HEK293T (cell line): ENCODE measurements around the gene COTL1.
"Not testable (repeated sequence)": the region's sequence is repeated elsewhere in the genome, so short reads cannot be mapped to it uniquely, and the experiment has no call there.

Source experiments
- CTCF ChIA-PET: fragments of 350-600 bp; formaldehyde crosslinking; extraction: SDS; loops from one replicate; lab custom pipeline; 2021; ENCODE audit warnings: antibody characterized with exemption, inconsistent platforms; lab: Yijun Ruan, JAX
- POLR2A ChIA-PET: fragments of 350-600 bp; formaldehyde crosslinking; extraction: SDS; loops from one replicate; lab custom pipeline; 2020; ENCODE audit warnings: antibody characterized with exemption, inconsistent platforms; lab: Yijun Ruan, JAX
- DNase-seq: peaks from one replicate; pipeline ENCODE4 v3.0.0; 2012; ENCODE audit warnings: mixed read lengths; ENCODE audit errors: extremely low spot score
- ARNT ChIP-seq: fragments of 450-650 bp; IDR thresholded peaks from 2 replicates; pipeline ENCODE4 v1.6.1; 2017; ENCODE audit warnings: mild to moderate bottlenecking
- BHLHE40 ChIP-seq: fragments of 450-650 bp; IDR thresholded peaks from 2 replicates; pipeline ENCODE4 v1.6.1; 2016; ENCODE audit warnings: mild to moderate bottlenecking, moderate library complexity, borderline replicate concordance
- CTBP1 ChIP-seq: fragments of 450-650 bp; IDR thresholded peaks from 2 replicates; pipeline ENCODE4 v1.6.1; 2016; ENCODE audit warnings: borderline replicate concordance
- ELF4 ChIP-seq: fragments of 450-650 bp; IDR thresholded peaks from 2 replicates; pipeline ENCODE4 v1.6.1; 2017; ENCODE audit warnings: antibody characterized with exemption
- FOXA1 ChIP-seq: fragments of 450-650 bp; IDR thresholded peaks from 2 replicates; pipeline ENCODE4 v1.6.1; 2016; ENCODE audit warnings: mild to moderate bottlenecking
- FOXK2 ChIP-seq: fragments of 450-650 bp; IDR thresholded peaks from 2 replicates; pipeline ENCODE4 v1.6.1; 2016; ENCODE audit warnings: mild to moderate bottlenecking
- FOXM1 ChIP-seq: fragments of 450-650 bp; IDR thresholded peaks from 2 replicates; pipeline ENCODE4 v1.6.1; 2017; ENCODE audit warnings: mild to moderate bottlenecking, borderline replicate concordance
- HDGF ChIP-seq: fragments of 450-650 bp; IDR thresholded peaks from 2 replicates; pipeline ENCODE4 v1.6.1; 2017; ENCODE audit warnings: antibody characterized with exemption, borderline replicate concordance
- L3MBTL2 ChIP-seq: fragments of 450-650 bp; conservative IDR thresholded peaks from 2 replicates; pipeline ENCODE4 v1.6.1; 2016; ENCODE audit warnings: mild to moderate bottlenecking
- LEF1 ChIP-seq: fragments of 450-650 bp; IDR thresholded peaks from 2 replicates; pipeline ENCODE4 v1.6.1; 2017; ENCODE audit warnings: mild to moderate bottlenecking, borderline replicate concordance
- NFRKB ChIP-seq: fragments of 450-650 bp; IDR thresholded peaks from 2 replicates; pipeline ENCODE4 v1.6.1; 2016; ENCODE audit warnings: mild to moderate bottlenecking, moderate library complexity
- PKNOX1 ChIP-seq: fragments of 450-650 bp; IDR thresholded peaks from 2 replicates; pipeline ENCODE4 v1.6.1; 2016
- SP1 ChIP-seq: fragments of 450-650 bp; IDR thresholded peaks from 2 replicates; pipeline ENCODE4 v1.6.1; 2017
- SUZ12 ChIP-seq: fragments of 450-650 bp; IDR thresholded peaks from 2 replicates; pipeline ENCODE4 v1.6.1; 2016; ENCODE audit warnings: mild to moderate bottlenecking
- TARDBP ChIP-seq: fragments of 450-650 bp; IDR thresholded peaks from 2 replicates; pipeline ENCODE4 v1.6.1; 2016
- ZNF384 ChIP-seq: fragments of 450-650 bp; IDR thresholded peaks from 2 replicates; pipeline ENCODE4 v1.6.1; 2016

The COTL1 gene

GRCh38 chr16:84529607-84530006 is 88.3 kb downstream of the COTL1 start:
- POLR2A ChIA-PET: no interaction called here
- TF ChIP-seq FOXK2 (no peak), SP1 (no peak), BHLHE40 (no peak), HDGF (no peak), TARDBP (no peak), ELF4 (no peak), LEF1 (no peak), L3MBTL2 (no peak), PKNOX1 (no peak), CTBP1 (no peak), FOXA1 (no peak), ZNF384 (no peak), SUZ12 (no peak), NFRKB (no peak), ARNT (no peak), FOXM1 (no peak)
- CTCF ChIA-PET: interaction anchor here (0.6 to 1.1 kb wide), 2 partner anchors 24 to 134 kb away, joined by 3 to 4 read pairs; no protein-coding TSS in a partner anchor
- DNase-seq: no peak

- POLR2A ChIA-PET: no interaction called here
- CTCF ChIA-PET: interaction anchor here (0.7 to 1.5 kb wide), 2 partner anchors 17 to 539 kb away, joined by 4 to 5 read pairs; no protein-coding TSS in a partner anchor
- TF ChIP-seq ARNT (no peak), HDGF (no peak), ELF4 (no peak), NFRKB (no peak)
- DNase-seq: no peak
Observed at GRCh38 chr16:84528322-84528721, 89.6 kb downstream of the COTL1 start.

GRCh38 chr16:84527532-84528269 is 90.2 kb downstream of the COTL1 start:
- ChIA-PET CTCF (interaction anchor here (1.5 kb wide), 1 partner anchor 17 kb away, joined by 4 read pairs; no protein-coding TSS in a partner anchor), POLR2A (no interaction called here)

GRCh38 chr16:84526794-84527531 is 90.9 kb downstream of the COTL1 start:
- no peak for TF ChIP-seq ELF4
- no peak for TF ChIP-seq NFRKB
- no peak for TF ChIP-seq SUZ12
- TF ChIP-seq ZNF384: no peak
- TF ChIP-seq CTBP1: no peak
- CTCF ChIA-PET: no interaction called here
- POLR2A ChIA-PET: no interaction called here
- no peak for DNase-seq

More at GRCh38 chr16:84527532-84528269, 90.2 kb downstream of the COTL1 start:
- TF ChIP-seq FOXA1 (no peak), PKNOX1 (no peak), HDGF (no peak), SUZ12 (no peak), FOXM1 (no peak), TARDBP (no peak), FOXK2 (no peak), L3MBTL2 (no peak), ELF4 (no peak), LEF1 (no peak), BHLHE40 (no peak), CTBP1 (no peak), ZNF384 (no peak)
- no peak for DNase-seq

GRCh38 chr16:84524941-84525581 is 92.8 kb downstream of the COTL1 start:
- CTCF ChIA-PET, DNase-seq: not testable (repeated sequence)
- POLR2A ChIA-PET: interaction anchor here (1.2 kb wide), 1 partner anchor 13 kb away, joined by 3 read pairs; no protein-coding TSS in a partner anchor

GRCh38 chr16:84524346-84524920 is 93.4 kb downstream of the COTL1 start:
- no peak for DNase-seq
- no peak for TF ChIP-seq HDGF
- no peak for TF ChIP-seq FOXA1
- no peak for TF ChIP-seq SP1
- TF ChIP-seq L3MBTL2: no peak
- no peak for TF ChIP-seq BHLHE40
- TF ChIP-seq PKNOX1: no peak
- no peak for TF ChIP-seq FOXK2
- no peak for TF ChIP-seq SUZ12
- TF ChIP-seq LEF1: no peak
- no peak for TF ChIP-seq NFRKB
- TF ChIP-seq CTBP1: no peak
- no peak for TF ChIP-seq ELF4
- no peak for TF ChIP-seq TARDBP
- TF ChIP-seq ZNF384: no peak
- TF ChIP-seq ARNT: no peak
- no peak for TF ChIP-seq FOXM1
- CTCF ChIA-PET: no interaction called here
- POLR2A ChIA-PET: interaction anchor here (1.2 kb wide), 1 partner anchor 14 kb away, joined by 3 read pairs; no protein-coding TSS in a partner anchor
